ENCODE data around the gene RBM43.

Gene RBM43

GRCh38 chr2:151251012-151251411, 10.7 kb downstream of the RBM43 start:
- H3K36me3 ChIP-seq (ENCODE audit: control insufficient read depth, low read length): no peaks in the 10 kb centered on the region
- TF ChIP-seq CTCF (IDR thresholded peaks at IDR 0.05; ENCODE audit: low read depth, low read length, poor library complexity, severe bottlenecking) (no peak), EZH2phosphoT487 (IDR thresholded peaks at IDR 0.05; ENCODE audit: borderline replicate concordance, low read length) (no peak)
- no peak overlapping the region for H3K27ac ChIP-seq (ENCODE audit: low read depth, low read length)

GRCh38 chr2:151247432-151247831, 14.2 kb downstream of the RBM43 start:
- H3K4me3 ChIP-seq (ENCODE audit: low read length): no peak overlapping the region
- H3F3A ChIP-seq (ENCODE audit: control insufficient read depth, insufficient read depth): no peaks in the 10 kb centered on the region
- H3K4me2 ChIP-seq (ENCODE audit: low read length): no peak overlapping the region
- H3K27ac ChIP-seq (ENCODE audit: low read depth, low read length): no peak overlapping the region
- H3K27me3 ChIP-seq (ENCODE audit: control insufficient read depth, low read length): no peaks in the 10 kb centered on the region
- no peaks in the 10 kb centered on the region for H3K4me1 ChIP-seq (ENCODE audit: control insufficient read depth, low read length)
- H3K79me2 ChIP-seq (ENCODE audit: control insufficient read depth, low read length): no peaks in the 10 kb centered on the region
- no peaks in the 10 kb centered on the region for H3K9me2 ChIP-seq (replicated peaks; ENCODE audit: control insufficient read depth, low read length)
- TF ChIP-seq CTCF (IDR thresholded peaks at IDR 0.05; ENCODE audit: low read depth, low read length, poor library complexity, severe bottlenecking): no peak
- no peak for TF ChIP-seq EZH2phosphoT487 (IDR thresholded peaks at IDR 0.05; ENCODE audit: borderline replicate concordance, low read length)
- H3K9me3 ChIP-seq (ENCODE audit: control insufficient read depth, insufficient read depth, low read length): peaks cover 6% of the 10 kb centered on the region; the same call in 1 of the 2 replicates
- no peaks in the 10 kb centered on the region for H3K36me3 ChIP-seq (ENCODE audit: control insufficient read depth, low read length)
- H4K20me1 ChIP-seq (ENCODE audit: control insufficient read depth, insufficient read depth, low read depth, low read length): no peaks in the 10 kb centered on the region

More at GRCh38 chr2:151251012-151251411, 10.7 kb downstream of the RBM43 start:
- Histone ChIP-seq H3K9me3 (ENCODE audit: control insufficient read depth, insufficient read depth, low read length) (peaks cover 6% of the 10 kb centered on the region; the same call in 1 of the 2 replicates), H3K4me1 (ENCODE audit: control insufficient read depth, low read length) (no peaks in the 10 kb centered on the region), H3K27me3 (ENCODE audit: control insufficient read depth, low read length) (no peaks in the 10 kb centered on the region), H3K79me2 (ENCODE audit: control insufficient read depth, low read length) (no peaks in the 10 kb centered on the region), H4K20me1 (ENCODE audit: control insufficient read depth, insufficient read depth, low read depth, low read length) (no peaks in the 10 kb centered on the region), H3K4me3 (ENCODE audit: low read length) (no peak overlapping the region), H3K9me2 (replicated peaks; ENCODE audit: control insufficient read depth, low read length) (no peaks in the 10 kb centered on the region), H3F3A (ENCODE audit: control insufficient read depth, insufficient read depth) (no peaks in the 10 kb centered on the region), H3K4me2 (ENCODE audit: low read length) (no peak overlapping the region)

GRCh38 chr2:151246152-151246551, 15.5 kb downstream of the RBM43 start:
- H3K36me3 ChIP-seq (ENCODE audit: control insufficient read depth, low read length): no peaks in the 10 kb centered on the region
- H3K27me3 ChIP-seq (ENCODE audit: control insufficient read depth, low read length): no peaks in the 10 kb centered on the region
- no peaks in the 10 kb centered on the region for H3K9me2 ChIP-seq (replicated peaks; ENCODE audit: control insufficient read depth, low read length)
- H3K4me3 ChIP-seq (ENCODE audit: low read length): no peak overlapping the region
- H3K4me1 ChIP-seq (ENCODE audit: control insufficient read depth, low read length): no peaks in the 10 kb centered on the region
- H3K4me2 ChIP-seq (ENCODE audit: low read length): no peak overlapping the region
- no peak overlapping the region for H3K27ac ChIP-seq (ENCODE audit: low read depth, low read length)
- no peaks in the 10 kb centered on the region for H3K79me2 ChIP-seq (ENCODE audit: control insufficient read depth, low read length)
- TF ChIP-seq EZH2phosphoT487 (IDR thresholded peaks at IDR 0.05; ENCODE audit: borderline replicate concordance, low read length) (no peak), CTCF (IDR thresholded peaks at IDR 0.05; ENCODE audit: low read depth, low read length, poor library complexity, severe bottlenecking) (no peak)
- no peaks in the 10 kb centered on the region for H4K20me1 ChIP-seq (ENCODE audit: control insufficient read depth, insufficient read depth, low read depth, low read length)
- H3K9me3 ChIP-seq (ENCODE audit: control insufficient read depth, insufficient read depth, low read length): peaks cover 6% of the 10 kb centered on the region; the same call in 1 of the 2 replicates
- no peaks in the 10 kb centered on the region for H3F3A ChIP-seq (ENCODE audit: control insufficient read depth, insufficient read depth)
